Left ventricle myocardium inferior (tissue), 1 donor: ENCODE data around the gene FOXA2. TPM values are rescaled to one million over a fixed set of nuclear protein-coding genes. Genes with fewer than 3 reads are reported as not detected.

ENCODE experiments used
- DNase-seq: peaks from one replicate; pipeline ENCODE4 v3.0.0-alpha.2; 2020
- H3K27ac ChIP-seq: fragments of 200-600 bp; replicated peaks from 2 replicates; pipeline ENCODE4 v1.8.0; 2021
- H3K27me3 ChIP-seq: fragments of 200-600 bp; 2 replicates; pipeline ENCODE4 v1.8.0; 2021; ENCODE audit warnings: low read depth
- H3K36me3 ChIP-seq: fragments of 200-600 bp; 2 replicates; pipeline ENCODE4 v1.8.0; 2021
- H3K4me1 ChIP-seq: fragments of 200-600 bp; 2 replicates; pipeline ENCODE4 v1.8.0; 2021
- H3K4me3 ChIP-seq: fragments of 200-600 bp; 2 replicates; pipeline ENCODE4 v1.8.0; 2021; ENCODE audit warnings: mild to moderate bottlenecking, moderate library complexity
- H3K9me3 ChIP-seq: fragments of 200-600 bp; replicated peaks from 2 replicates; pipeline ENCODE4 v1.8.0; 2021
- intact Hi-C: fragments of 100-400 bp; cut with micrococcal nuclease; formaldehyde crosslinking; loops from one replicate; pipeline ENCODE4 v1.11.0; 2022
- total RNA-seq: library from RNA; stranded (reverse); fragmentation: NEBNext Ultra II Directional; extraction: Animal tissue kit (Norgen Biotek cat#: 25700); gene quantifications from one replicate; pipeline ENCODE4 v1.2.1, GENCODE V29; 2021
- TF ChIP-seq, protein P1 (sequence below): fragments of 200-600 bp; IDR thresholded peaks from 2 replicates; pipeline ENCODE4 v1.8.0; 2021; ENCODE audit warnings: antibody characterized with exemption, mild to moderate bottlenecking, borderline replicate concordance
- donor health status: DM: no; HTN: yes; CAD: no; lungs with severe emphysema.

FOXA2 gene
- total RNA-seq, 1 donor from 2014 or later = not detected

DNA sequence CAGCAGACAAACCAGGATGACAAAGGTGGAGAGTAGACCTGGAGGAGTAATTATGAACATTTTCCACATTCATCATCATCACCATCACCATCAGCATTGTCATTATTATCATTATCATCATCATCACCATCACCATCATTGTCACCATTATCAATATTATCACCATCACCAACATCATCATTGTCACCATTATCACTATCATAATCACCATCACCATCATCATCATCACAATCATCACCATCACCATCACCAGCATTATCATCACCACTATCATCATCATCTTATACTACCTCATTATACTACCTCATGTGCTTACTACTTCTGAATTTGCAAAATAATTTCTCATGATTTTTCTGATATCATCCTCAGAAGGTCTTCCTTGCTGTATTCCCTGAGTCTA is 39.3 kb downstream of the FOXA2 start:
- H3K27me3 ChIP-seq = peaks cover 97% of the 10 kb centered on the region
- intact Hi-C loops = no loop called here
- TF ChIP-seq, protein P1, sequence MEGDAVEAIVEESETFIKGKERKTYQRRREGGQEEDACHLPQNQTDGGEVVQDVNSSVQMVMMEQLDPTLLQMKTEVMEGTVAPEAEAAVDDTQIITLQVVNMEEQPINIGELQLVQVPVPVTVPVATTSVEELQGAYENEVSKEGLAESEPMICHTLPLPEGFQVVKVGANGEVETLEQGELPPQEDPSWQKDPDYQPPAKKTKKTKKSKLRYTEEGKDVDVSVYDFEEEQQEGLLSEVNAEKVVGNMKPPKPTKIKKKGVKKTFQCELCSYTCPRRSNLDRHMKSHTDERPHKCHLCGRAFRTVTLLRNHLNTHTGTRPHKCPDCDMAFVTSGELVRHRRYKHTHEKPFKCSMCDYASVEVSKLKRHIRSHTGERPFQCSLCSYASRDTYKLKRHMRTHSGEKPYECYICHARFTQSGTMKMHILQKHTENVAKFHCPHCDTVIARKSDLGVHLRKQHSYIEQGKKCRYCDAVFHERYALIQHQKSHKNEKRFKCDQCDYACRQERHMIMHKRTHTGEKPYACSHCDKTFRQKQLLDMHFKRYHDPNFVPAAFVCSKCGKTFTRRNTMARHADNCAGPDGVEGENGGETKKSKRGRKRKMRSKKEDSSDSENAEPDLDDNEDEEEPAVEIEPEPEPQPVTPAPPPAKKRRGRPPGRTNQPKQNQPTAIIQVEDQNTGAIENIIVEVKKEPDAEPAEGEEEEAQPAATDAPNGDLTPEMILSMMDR = no peak
- no peak overlapping the region for H3K4me3 ChIP-seq
- no peaks in the 10 kb centered on the region for H3K36me3 ChIP-seq
- no peaks in the 10 kb centered on the region for H3K4me1 ChIP-seq
- no peak for DNase-seq
- H3K9me3 ChIP-seq = no peaks in the 10 kb centered on the region
- H3K27ac ChIP-seq = no peak overlapping the region

DNA sequence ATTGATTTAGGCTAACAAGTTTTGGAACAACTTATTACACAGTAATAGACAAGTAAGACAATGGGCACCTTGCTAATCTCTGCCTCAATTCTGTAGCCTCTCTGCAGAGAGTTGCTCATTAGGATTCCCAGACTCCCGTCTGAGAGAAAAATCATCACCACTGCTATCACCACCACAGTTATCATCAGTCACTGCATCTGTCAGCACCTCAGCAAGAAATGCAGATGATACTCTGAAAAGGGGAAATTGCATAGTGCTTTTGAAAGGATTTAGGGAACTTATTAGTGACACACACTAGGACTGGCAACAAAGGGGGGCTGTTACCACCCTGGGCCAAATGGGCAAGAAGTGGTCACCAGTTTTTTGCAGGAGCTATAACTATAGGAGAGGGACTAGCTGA is 39.9 kb downstream of the FOXA2 start:
- no peaks in the 10 kb centered on the region for H3K4me1 ChIP-seq
- TF ChIP-seq, protein P1 = no peak
- H3K27ac ChIP-seq = no peak overlapping the region
- no peak for DNase-seq
- H3K27me3 ChIP-seq = peaks cover 98% of the 10 kb centered on the region
- H3K9me3 ChIP-seq = no peaks in the 10 kb centered on the region
- H3K4me3 ChIP-seq = no peak overlapping the region
- intact Hi-C loops = no loop called here
- H3K36me3 ChIP-seq = no peaks in the 10 kb centered on the region

DNA sequence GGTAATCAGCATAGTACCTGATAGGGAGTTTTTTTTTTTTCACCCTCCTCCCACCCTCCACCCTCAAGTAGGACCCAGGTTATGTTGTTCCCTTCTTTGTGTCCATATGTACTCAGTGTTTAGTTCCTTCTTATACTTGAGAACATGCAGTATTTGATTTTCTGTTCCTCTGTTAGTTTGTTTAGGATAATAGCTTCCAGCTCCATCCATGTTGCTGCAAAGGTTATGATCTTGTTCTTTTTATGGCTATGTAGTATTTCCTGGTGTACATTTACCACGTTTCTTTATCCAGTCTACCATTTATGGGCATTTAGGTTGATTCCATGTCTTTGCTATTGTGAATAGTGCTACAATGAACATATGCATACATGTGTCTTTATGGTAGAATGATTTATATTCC is 41.9 kb downstream of the FOXA2 start:
- H3K9me3 ChIP-seq = no peaks in the 10 kb centered on the region
- no peaks in the 10 kb centered on the region for H3K4me1 ChIP-seq
- no peaks in the 10 kb centered on the region for H3K36me3 ChIP-seq
- H3K27me3 ChIP-seq = peaks cover 82% of the 10 kb centered on the region
- no peak overlapping the region for H3K4me3 ChIP-seq
- H3K27ac ChIP-seq = no peak overlapping the region
- intact Hi-C loops = no loop called here
- DNase-seq = no peak
- TF ChIP-seq, protein P1 = no peak

DNA sequence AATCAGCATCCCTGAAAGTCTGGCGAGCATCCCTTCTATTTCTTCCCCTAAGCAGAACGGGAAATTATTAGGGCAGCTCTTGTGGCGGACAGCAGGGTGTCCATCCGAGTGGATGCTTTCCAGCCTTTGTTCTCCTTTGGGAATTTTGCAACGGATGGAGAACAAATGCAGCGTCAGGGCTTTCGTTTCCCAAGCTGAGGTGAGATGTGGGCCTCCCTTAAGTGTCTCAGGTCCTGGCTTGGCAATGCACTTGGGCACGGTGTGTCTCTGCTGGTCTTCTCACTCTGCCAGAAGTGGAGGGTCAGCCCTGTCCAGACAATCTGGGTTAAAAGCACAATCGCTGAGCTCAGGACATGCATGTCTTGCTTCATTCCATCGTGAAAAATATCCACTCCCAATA is 43.5 kb downstream of the FOXA2 start:
- no peak for DNase-seq
- H3K36me3 ChIP-seq = no peaks in the 10 kb centered on the region
- H3K27me3 ChIP-seq = peaks cover 76% of the 10 kb centered on the region
- no peaks in the 10 kb centered on the region for H3K9me3 ChIP-seq
- no peak overlapping the region for H3K4me3 ChIP-seq
- no peaks in the 10 kb centered on the region for H3K4me1 ChIP-seq
- intact Hi-C loops = no loop called here
- H3K27ac ChIP-seq = no peak overlapping the region
- TF ChIP-seq, protein P1 = no peak

DNA sequence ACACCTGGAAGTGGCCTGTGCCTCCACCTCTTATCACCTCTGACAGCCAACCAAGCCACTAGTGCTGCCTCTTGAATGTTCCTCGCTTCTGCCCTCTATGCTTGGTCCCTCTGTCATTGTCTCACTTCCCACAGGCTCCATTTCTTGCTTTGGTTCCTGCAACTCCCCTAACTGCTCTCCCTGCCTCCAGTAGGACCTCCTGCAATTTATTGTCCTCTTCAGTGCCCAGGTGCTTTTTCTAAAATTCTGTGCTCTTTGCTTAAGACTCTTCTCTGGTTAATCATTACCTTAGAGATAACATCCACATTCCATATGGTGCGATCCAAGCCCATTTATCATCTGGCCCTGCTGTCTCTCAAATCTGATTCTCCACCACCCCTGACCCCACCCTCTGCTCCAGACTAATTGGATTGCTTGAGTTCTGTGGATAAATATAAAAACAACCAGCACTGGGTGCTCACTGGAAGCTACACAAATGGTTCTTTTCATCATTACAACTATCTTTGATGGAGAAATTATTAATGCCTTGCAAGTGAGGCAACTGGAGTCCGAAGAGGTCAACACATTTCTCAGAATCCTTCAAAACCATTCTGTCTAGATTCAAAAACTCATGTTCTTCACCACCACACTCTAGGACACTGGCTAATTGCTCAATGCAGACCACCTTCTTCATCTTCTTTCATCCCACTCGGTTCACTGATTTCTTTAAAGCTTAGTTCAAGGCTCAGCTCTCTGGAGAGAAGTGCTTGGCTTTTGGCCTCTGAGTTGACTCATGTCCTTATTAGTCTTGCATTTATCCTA is 47.2 kb downstream of the FOXA2 start:
- intact Hi-C loops = no loop called here
- Histone ChIP-seq H3K9me3 (no peaks in the 10 kb centered on the region), H3K36me3 (no peaks in the 10 kb centered on the region), H3K27me3 (peaks cover 49% of the 10 kb centered on the region), H3K27ac (no peak overlapping the region), H3K4me3 (no peak overlapping the region), H3K4me1 (no peaks in the 10 kb centered on the region)
- TF ChIP-seq, protein P1 = no peak
- no peak for DNase-seq
